ENCODE measurements around the gene CARD19.

DNA sequence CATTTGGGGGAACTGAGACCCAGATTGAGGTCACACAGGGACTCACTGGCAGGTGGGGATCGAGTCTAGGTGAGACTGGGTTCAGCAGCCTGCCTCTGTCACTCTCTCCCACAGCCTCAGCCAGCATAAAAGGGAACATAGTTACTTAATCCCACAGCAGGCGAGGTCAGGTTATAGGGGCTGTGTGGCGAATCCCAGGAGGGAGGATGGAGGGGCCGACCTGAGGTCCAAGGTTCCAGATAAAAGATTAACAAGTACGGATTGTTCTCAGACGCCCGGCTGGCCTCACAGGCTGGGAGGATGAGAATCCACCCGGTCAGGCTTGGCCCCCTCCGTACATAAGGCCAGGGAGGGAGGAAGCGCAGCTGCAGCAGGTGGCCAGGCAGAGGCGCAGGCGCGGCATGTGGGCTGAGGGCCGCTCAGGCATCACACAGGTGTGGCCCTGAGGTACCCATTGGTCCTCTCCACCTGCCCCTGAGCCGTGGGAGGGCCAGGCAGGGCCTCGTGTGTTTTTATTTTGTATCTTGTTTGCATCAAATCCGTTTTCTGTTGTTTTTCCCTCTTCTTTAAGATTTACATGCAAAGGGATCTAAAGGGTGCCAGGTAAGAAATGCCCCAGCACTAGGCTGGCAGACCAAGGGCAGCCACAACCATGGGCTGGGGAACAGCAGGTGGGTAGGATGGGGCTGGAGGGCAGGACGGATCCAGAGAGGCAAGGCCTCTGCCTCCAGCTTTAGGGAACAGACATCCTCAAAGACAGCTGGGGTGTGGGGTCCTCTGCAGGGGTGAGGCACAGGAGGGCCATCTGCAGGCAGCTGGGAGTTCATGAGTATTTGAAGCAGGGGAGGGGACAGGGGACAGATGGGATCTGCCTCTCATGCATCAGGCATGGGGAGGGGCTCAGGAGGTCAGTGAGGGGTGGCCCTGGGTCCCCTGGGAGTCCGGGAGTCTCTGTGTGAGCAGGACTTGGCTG is 33.9 kb upstream of the CARD19 start:
- TF ChIP-seq POLR2A (IDR thresholded peaks at IDR 0.05) (no peak), EP300 (IDR thresholded peaks at IDR 0.05) (no peak)
- TF ChIP-seq, protein P1, sequence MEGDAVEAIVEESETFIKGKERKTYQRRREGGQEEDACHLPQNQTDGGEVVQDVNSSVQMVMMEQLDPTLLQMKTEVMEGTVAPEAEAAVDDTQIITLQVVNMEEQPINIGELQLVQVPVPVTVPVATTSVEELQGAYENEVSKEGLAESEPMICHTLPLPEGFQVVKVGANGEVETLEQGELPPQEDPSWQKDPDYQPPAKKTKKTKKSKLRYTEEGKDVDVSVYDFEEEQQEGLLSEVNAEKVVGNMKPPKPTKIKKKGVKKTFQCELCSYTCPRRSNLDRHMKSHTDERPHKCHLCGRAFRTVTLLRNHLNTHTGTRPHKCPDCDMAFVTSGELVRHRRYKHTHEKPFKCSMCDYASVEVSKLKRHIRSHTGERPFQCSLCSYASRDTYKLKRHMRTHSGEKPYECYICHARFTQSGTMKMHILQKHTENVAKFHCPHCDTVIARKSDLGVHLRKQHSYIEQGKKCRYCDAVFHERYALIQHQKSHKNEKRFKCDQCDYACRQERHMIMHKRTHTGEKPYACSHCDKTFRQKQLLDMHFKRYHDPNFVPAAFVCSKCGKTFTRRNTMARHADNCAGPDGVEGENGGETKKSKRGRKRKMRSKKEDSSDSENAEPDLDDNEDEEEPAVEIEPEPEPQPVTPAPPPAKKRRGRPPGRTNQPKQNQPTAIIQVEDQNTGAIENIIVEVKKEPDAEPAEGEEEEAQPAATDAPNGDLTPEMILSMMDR (IDR thresholded peaks at IDR 0.05): no peak

Measured in ovary (tissue), 3 donors.